ENCODE measurements around the gene DEUP1.
"Not testable (repeated sequence)": the region's sequence is repeated elsewhere in the genome, so short reads cannot be mapped to it uniquely, and the experiment has no call there.

Gene DEUP1

GRCh38 chr11:93330446-93330984, at the start of gene DEUP1:
Gene DEUP1, plus strand, starts transcription at chr11:93330742. Its CDS starts 1,518 bp downstream, at chr11:93332260.
- DNase-seq (ENCODE audit: low read depth), result no peak

GRCh38 chr11:93285430-93285829, 45.1 kb upstream of the DEUP1 start:
- no peak for DNase-seq (ENCODE audit: low read depth)

GRCh38 chr11:93287434-93287833, 43.1 kb upstream of the DEUP1 start:
- no peak for DNase-seq (ENCODE audit: low read depth)

- DNase-seq (ENCODE audit: low read depth), result no peak
These were observed 42.5 kb upstream of the DEUP1 start for GRCh38 chr11:93288079-93288478.

- DNase-seq (ENCODE audit: low read depth), result no peak
These were observed 41.8 kb upstream of the DEUP1 start for GRCh38 chr11:93288767-93289166.

GRCh38 chr11:93289782-93290463, 40.6 kb upstream of the DEUP1 start:
- DNase-seq (ENCODE audit: low read depth), result no peak

GRCh38 chr11:93291110-93291509, 39.4 kb upstream of the DEUP1 start:
- no peak for DNase-seq (ENCODE audit: low read depth)

GRCh38 chr11:93291898-93292297, 38.6 kb upstream of the DEUP1 start:
- DNase-seq (ENCODE audit: low read depth), result no peak

GRCh38 chr11:93295921-93296575, 34.5 kb upstream of the DEUP1 start:
- no peak for DNase-seq (ENCODE audit: low read depth)

- no peak for DNase-seq (ENCODE audit: low read depth)
These were observed 26.9 kb upstream of the DEUP1 start for GRCh38 chr11:93303689-93304088.

GRCh38 chr11:93314399-93314798, 16.1 kb upstream of the DEUP1 start:
- DNase-seq (ENCODE audit: low read depth), result not testable (repeated sequence)

- DNase-seq (ENCODE audit: low read depth), result no peak
These were observed 11.2 kb upstream of the DEUP1 start for GRCh38 chr11:93319224-93319839.

GRCh38 chr11:93320230-93320629, 10.3 kb upstream of the DEUP1 start:
- DNase-seq (ENCODE audit: low read depth), result no peak

GRCh38 chr11:93322207-93322606, 8.3 kb upstream of the DEUP1 start:
- no peak for DNase-seq (ENCODE audit: low read depth)

- DNase-seq (ENCODE audit: low read depth), result no peak
These were observed 6.8 kb upstream of the DEUP1 start for GRCh38 chr11:93323747-93324146.

- DNase-seq (ENCODE audit: low read depth), result no peak
These were observed 6.0 kb upstream of the DEUP1 start for GRCh38 chr11:93324500-93324899.

GRCh38 chr11:93326681-93327080, 3.9 kb upstream of the DEUP1 start:
- no peak for DNase-seq (ENCODE audit: low read depth)

GRCh38 chr11:93329936-93330445, 551 bp upstream of the DEUP1 start:
- no peak for DNase-seq (ENCODE audit: low read depth)

- no peak for DNase-seq (ENCODE audit: low read depth)
These were observed 9.7 kb downstream of the DEUP1 start for GRCh38 chr11:93340223-93340622.

- no peak for DNase-seq (ENCODE audit: low read depth)
These were observed 14.4 kb downstream of the DEUP1 start for GRCh38 chr11:93344855-93345333.

GRCh38 chr11:93348930-93349329, 18.4 kb downstream of the DEUP1 start:
- DNase-seq (ENCODE audit: low read depth), result no peak

- DNase-seq (ENCODE audit: low read depth), result no peak
These were observed 20.3 kb downstream of the DEUP1 start for GRCh38 chr11:93350835-93351234.

- DNase-seq (ENCODE audit: low read depth), result no peak
These were observed 28.9 kb downstream of the DEUP1 start for GRCh38 chr11:93359396-93359795.
